Liver (tissue), 3 donors: ENCODE data around the gene ZNF274.

ENCODE experiments used
- ATF3 ChIP-seq: IDR thresholded peaks from 2 replicates; pipeline ENCODE4 v1.6.1; 2016; ENCODE audit warnings: antibody characterized with exemption
- CTCF ChIP-seq: fragments of 150-350 bp; IDR thresholded peaks from 2 replicates; pipeline ENCODE4 v1.5.1; 2017; ENCODE audit warnings: improper control_type of control experiment, low read depth, low read length; ENCODE audit not compliant: missing input control
- EGR1 ChIP-seq, 2 donors: IDR thresholded peaks; 2 replicates each; pipeline ENCODE4 v1.6.1; 2016 to 2018; ENCODE audit warnings: antibody characterized with exemption in 2 of 2, low read depth in 2 of 2
- JUND ChIP-seq, 2 donors: IDR thresholded peaks; 2 replicates each; pipeline ENCODE4 v1.6.1; 2016; ENCODE audit warnings: antibody characterized with exemption in 2 of 2
- NR2F2 ChIP-seq: IDR thresholded peaks from 2 replicates; pipeline ENCODE4 v1.6.1; 2016; ENCODE audit warnings: antibody characterized with exemption
- REST ChIP-seq: IDR thresholded peaks from 2 replicates; pipeline ENCODE4 v1.6.1; 2016; ENCODE audit warnings: antibody characterized with exemption, mild to moderate bottlenecking
- TAF1 ChIP-seq: conservative IDR thresholded peaks from 2 replicates; pipeline ENCODE4 v1.6.1; 2016; ENCODE audit warnings: antibody characterized with exemption, mild to moderate bottlenecking
- donor health status: healthy.
- donor health status: healthy.

DNA sequence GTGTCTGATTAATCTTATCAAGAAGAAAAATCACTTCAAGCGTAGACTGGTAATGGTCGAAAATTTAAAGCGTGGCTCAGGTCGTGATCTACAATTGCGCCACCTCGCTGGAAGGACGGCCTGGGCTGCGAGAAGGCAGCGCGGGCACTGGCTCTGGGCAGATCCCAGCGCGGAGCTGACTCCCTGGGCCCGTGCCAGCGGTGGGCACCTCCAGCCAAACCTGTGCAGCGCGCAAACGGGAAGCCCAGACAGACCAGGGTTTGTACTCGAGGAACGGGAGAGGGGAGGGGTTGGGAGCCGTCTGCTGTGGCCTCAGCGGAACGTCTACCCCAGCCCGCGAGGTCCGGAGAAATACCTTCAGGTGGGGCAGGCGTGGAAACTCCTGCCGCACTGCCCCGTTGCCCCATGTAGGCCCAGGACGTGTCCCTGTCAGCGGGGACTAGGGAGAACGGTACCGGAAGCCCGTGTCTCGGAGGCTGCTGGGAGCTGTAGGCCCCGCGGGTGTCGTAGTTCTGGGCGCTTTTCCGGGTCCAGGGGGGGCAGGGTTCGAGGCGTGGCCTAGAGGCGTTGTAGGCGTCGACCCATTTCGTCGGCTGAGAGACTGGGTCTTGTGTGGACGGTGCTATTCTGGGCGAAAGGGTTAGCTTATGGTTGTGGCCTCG, 21.1 kb downstream of the ZNF274 start:
- TF ChIP-seq REST = no peak
- no peak for TF ChIP-seq CTCF
- TF ChIP-seq TAF1 = no peak
- no peak for TF ChIP-seq JUND (IDR thresholded peaks at IDR 0.05)
- TF ChIP-seq NR2F2 = no peak
- no peak for TF ChIP-seq ATF3
- no peak for TF ChIP-seq EGR1 (IDR thresholded peaks at IDR 0.05; ENCODE audit: low read depth in 2 of 2)
